HCT116 (cell line): ENCODE data around the gene BTD. TPM values are rescaled to one million over a fixed set of nuclear protein-coding genes. Genes with fewer than 3 reads are reported as not detected.

Experiments
- ATAC-seq: fragments of 200-7000 bp; cut with Tn5 transposase; 2 replicates; pipeline ENCODE4 v1.9.1; 2020; ENCODE audit warnings: mild to moderate bottlenecking, moderate library complexity
- BruUV-seq: library from RNA; stranded (reverse); fragments of 400-500 nt; replicated peaks from 2 replicates; lab custom pipeline; 2021; lab: Mats Ljungman, UMichigan
- CTCF ChIA-PET: fragments of 300-600 bp; sonication (Branson Sonifier 250); formaldehyde crosslinking; loops from one replicate; lab custom pipeline; 2021; ENCODE audit warnings: antibody characterized with exemption; lab: Charles Lee
- POLR2A ChIA-PET: fragments of 300-600, 350-600 bp; sonication (Branson Sonifier 250); formaldehyde crosslinking; loops from one replicate; lab custom pipeline; 2021; ENCODE audit warnings: antibody characterized with exemption; lab: Charles Lee
- RAD21 ChIA-PET, 2 experiments: fragments of 300-600 bp; sonication (Branson Sonifier 250); formaldehyde crosslinking; loops; one replicate each; lab custom pipeline; 2023; ENCODE audit warnings: low total read pairs in 2 of 2; ENCODE audit not compliant: uncharacterized antibody in 2 of 2, unreplicated experiment in 2 of 2, low non-redundant PET in 1 of 2; lab: Charles Lee
- DNase-seq: peaks from one replicate; pipeline ENCODE4 v3.0.0-alpha.2; 2010; ENCODE audit warnings: low read depth, low spot score
- H2AFZ ChIP-seq: fragments of 200-600 bp; shearing (Covaris generic), sonication (generic); 2 replicates; pipeline ENCODE4 v1.6.1; 2017; ENCODE audit warnings: low read depth, mixed run types, mixed read lengths, antibody characterized with exemption, low read length; ENCODE audit not compliant: poor library complexity, severe bottlenecking
- H3K27ac ChIP-seq: 2 replicates; pipeline ENCODE4 v1.5.1; 2012; ENCODE audit warnings: low read depth, low read length
- H3K27me3 ChIP-seq: fragments of 200-600 bp; sonication (generic); 2 replicates; pipeline ENCODE4 v1.6.1; 2016; ENCODE audit warnings: mixed run types, low read length, mixed read lengths; ENCODE audit not compliant: insufficient read depth
- H3K36me3 ChIP-seq, 2 experiments: fragments of 200-500 bp in 1 of 2; fragments of 200-600 bp in 1 of 2; sonication (Bioruptor generic) in 1 of 2; sonication (generic) in 1 of 2; 2 replicates each; pipeline versions ENCODE4 v1.5.1 to v1.6.1; 2014 to 2016; ENCODE audit warnings: low read length in 2 of 2, inconsistent platforms in 1 of 2, mixed read lengths in 1 of 2, mixed run types in 1 of 2; ENCODE audit not compliant: insufficient read depth in 2 of 2, control insufficient read depth in 1 of 2
- H3K4me1 ChIP-seq, 2 experiments: fragments of 200-600 bp in 1 of 2; sonication (generic) in 1 of 2; 2 replicates each; pipeline versions ENCODE4 v1.5.1 to v1.6.1; 2012 to 2017; ENCODE audit warnings: low read length in 2 of 2, inconsistent platforms in 1 of 2, mild to moderate bottlenecking in 1 of 2, mixed read lengths in 1 of 2, mixed run types in 1 of 2, moderate library complexity in 1 of 2; ENCODE audit not compliant: insufficient read depth in 2 of 2, control insufficient read depth in 1 of 2
- H3K4me2 ChIP-seq: fragments of 200-600 bp; sonication (generic); 2 replicates; pipeline ENCODE4 v1.6.1; 2017; ENCODE audit warnings: mixed run types, low read length, mixed read lengths
- H3K4me3 ChIP-seq, 2 experiments: fragments of 200-600 bp in 1 of 2; sonication (generic) in 1 of 2; replicated peaks in 1 of 2; 2 replicates each; pipeline ENCODE4 v1.5.1; 2011 to 2016; ENCODE audit warnings: low read length in 2 of 2, control low read depth in 1 of 2, low read depth in 1 of 2, mild to moderate bottlenecking in 1 of 2, mixed read lengths in 1 of 2, mixed run types in 1 of 2
- H3K79me2 ChIP-seq: fragments of 200-600 bp; sonication (generic); 2 replicates; pipeline ENCODE4 v1.6.1; 2017; ENCODE audit warnings: mild to moderate bottlenecking, mixed run types, low read length, moderate library complexity, mixed read lengths; ENCODE audit not compliant: insufficient read depth
- H3K9ac ChIP-seq: fragments of 200-600 bp; sonication (generic); 2 replicates; pipeline ENCODE4 v1.6.1; 2016; ENCODE audit warnings: low read length, mixed read lengths
- H3K9me2 ChIP-seq: fragments of 200-600 bp; sonication (generic), shearing (Covaris generic); 2 replicates; pipeline ENCODE4 v1.6.1; 2017; ENCODE audit warnings: mixed run types, mild to moderate bottlenecking, moderate library complexity; ENCODE audit not compliant: insufficient read depth
- H3K9me3 ChIP-seq, 2 experiments: fragments of 200-500 bp in 1 of 2; fragments of 200-600 bp in 1 of 2; sonication (Bioruptor generic) in 1 of 2; sonication (generic) in 1 of 2; 2 replicates each; pipeline ENCODE4 v1.6.1; 2014 to 2017; ENCODE audit warnings: low read length in 2 of 2, mixed read lengths in 2 of 2, inconsistent platforms in 1 of 2, low read depth in 1 of 2, mild to moderate bottlenecking in 1 of 2, mixed run types in 1 of 2, moderate library complexity in 1 of 2; ENCODE audit not compliant: control insufficient read depth in 1 of 2, insufficient read depth in 1 of 2
- H4K20me1 ChIP-seq: fragments of 200-600 bp; sonication (generic), shearing (Covaris generic); 2 replicates; pipeline ENCODE4 v1.6.1; 2017; ENCODE audit warnings: mixed run types, mild to moderate bottlenecking, moderate library complexity; ENCODE audit not compliant: insufficient read depth
- EGR1 ChIP-seq: IDR thresholded peaks from 2 replicates; pipeline ENCODE4 v1.6.1; 2012; ENCODE audit warnings: low read depth
- EZH2phosphoT487 ChIP-seq: fragments of 200-600 bp; IDR thresholded peaks from 2 replicates; pipeline ENCODE4 v1.6.1; 2018; ENCODE audit warnings: antibody characterized with exemption, borderline replicate concordance
- FOSL1 ChIP-seq: IDR thresholded peaks from 2 replicates; pipeline ENCODE4 v1.6.1; 2012; ENCODE audit warnings: low read depth
- POLR2AphosphoS5 ChIP-seq: IDR thresholded peaks from 2 replicates; pipeline ENCODE4 v1.6.1; 2011; ENCODE audit warnings: mild to moderate bottlenecking, low read depth, low read length, moderate library complexity
- RAD21 ChIP-seq: IDR thresholded peaks from 2 replicates; pipeline ENCODE4 v1.6.1; 2012; ENCODE audit warnings: low read depth, mild to moderate bottlenecking
- SIN3A ChIP-seq: IDR thresholded peaks from 2 replicates; pipeline ENCODE4 v1.6.1; 2012; ENCODE audit warnings: low read depth
- SRF ChIP-seq: IDR thresholded peaks from 2 replicates; pipeline ENCODE4 v1.6.1; 2012; ENCODE audit warnings: low read depth
- TCF7L2 ChIP-seq: IDR thresholded peaks from 2 replicates; pipeline ENCODE4 v1.7.0; 2011; ENCODE audit warnings: borderline replicate concordance, inconsistent platforms; ENCODE audit not compliant: insufficient read depth, insufficient read length; ENCODE audit errors: extremely low read depth
- YY1 ChIP-seq: IDR thresholded peaks from 2 replicates; pipeline ENCODE4 v1.6.1; 2011; ENCODE audit warnings: low read length, low read depth, moderate library complexity, mild to moderate bottlenecking; ENCODE audit not compliant: insufficient replicate concordance; ENCODE audit errors: extremely low read depth
- intact Hi-C: fragments of 100-400 bp; cut with micrococcal nuclease; formaldehyde crosslinking; loops from 2 replicates; pipeline ENCODE4 v1.10.0; 2022
- total RNA-seq: library from RNA; stranded (reverse); gene quantifications from one replicate; pipeline ENCODE4 v1.2.1, GENCODE V29; 2021; ENCODE audit not compliant: unreplicated experiment
- TF ChIP-seq, protein P1 (sequence below): IDR thresholded peaks from 2 replicates; pipeline ENCODE4 v1.6.1; 2012
- TF ChIP-seq, protein P2 (sequence below): IDR thresholded peaks from 2 replicates; pipeline ENCODE4 v1.6.1; 2012; ENCODE audit warnings: low read depth

Gene BTD
- total RNA-seq, 1 experiment from 2014 or later, result 5.0 TPM

DNA sequence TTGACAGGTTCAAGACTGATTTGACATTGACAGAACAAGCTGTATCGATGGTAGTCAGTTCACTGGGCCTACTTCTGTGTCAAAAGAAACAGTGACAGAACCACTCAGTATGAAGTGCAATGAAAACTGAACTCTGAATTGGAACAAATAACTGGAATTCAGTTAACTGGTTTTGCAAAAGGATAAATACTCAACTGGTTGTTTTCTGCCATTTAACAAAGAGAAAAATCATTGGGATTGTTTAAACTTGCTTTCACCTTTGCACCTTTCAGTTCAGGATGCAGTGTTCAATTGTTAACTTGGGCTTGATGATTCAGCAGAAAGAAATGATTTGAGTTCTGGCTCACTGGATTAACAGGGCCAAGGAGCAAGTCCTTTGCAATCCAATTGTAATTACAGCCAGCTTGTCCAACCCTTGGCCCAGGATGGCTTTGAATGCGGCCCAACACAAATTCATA lies 4.9 kb downstream of the BTD start (continued):
- no peak for TF ChIP-seq RAD21
- TF ChIP-seq EZH2phosphoT487, result no peak
- TF ChIP-seq SIN3A, result no peak
- no peak for TF ChIP-seq POLR2AphosphoS5
- TF ChIP-seq SRF, result no peak
- no peak for TF ChIP-seq EGR1
- TF ChIP-seq TCF7L2, result no peak

DNA sequence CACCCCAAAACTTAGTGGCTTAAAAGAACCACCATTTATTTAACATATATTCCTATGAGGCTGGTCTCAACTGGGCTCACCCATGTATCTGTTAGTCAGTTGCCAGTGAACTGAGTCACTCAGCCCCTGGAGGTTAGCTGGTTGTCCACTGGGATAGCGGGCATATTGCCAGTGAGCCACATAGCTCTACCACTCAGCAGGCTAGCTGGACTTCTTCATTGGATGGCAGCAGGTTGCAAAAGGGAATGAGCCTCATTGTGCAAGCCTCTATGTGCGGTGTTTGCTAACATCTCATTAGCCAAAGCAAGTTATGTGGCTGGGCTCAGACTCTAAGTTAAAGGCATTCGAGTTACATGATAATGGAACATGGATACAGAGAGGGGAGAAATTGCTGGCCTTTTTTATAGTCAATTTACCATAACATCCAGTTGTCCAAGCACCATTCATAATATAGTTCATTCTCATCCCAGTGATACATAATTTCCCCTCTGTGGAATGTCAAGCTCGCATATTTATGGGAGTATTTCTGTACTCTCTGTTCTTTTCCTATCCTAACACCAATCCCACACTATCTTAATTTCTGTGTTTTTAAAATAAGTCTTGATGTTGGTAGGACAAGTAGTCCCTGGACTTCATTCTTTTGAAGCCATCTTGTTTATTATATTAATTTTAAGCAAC lies 8.7 kb downstream of the BTD start:
- no peaks in the 10 kb centered on the region for H3K9me2 ChIP-seq
- no peaks in the 10 kb centered on the region for H3K27me3 ChIP-seq
- TF ChIP-seq, protein P1, sequence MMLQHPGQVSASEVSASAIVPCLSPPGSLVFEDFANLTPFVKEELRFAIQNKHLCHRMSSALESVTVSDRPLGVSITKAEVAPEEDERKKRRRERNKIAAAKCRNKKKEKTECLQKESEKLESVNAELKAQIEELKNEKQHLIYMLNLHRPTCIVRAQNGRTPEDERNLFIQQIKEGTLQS, result no peak
- TF ChIP-seq SRF, result no peak
- TF ChIP-seq, protein P2, sequence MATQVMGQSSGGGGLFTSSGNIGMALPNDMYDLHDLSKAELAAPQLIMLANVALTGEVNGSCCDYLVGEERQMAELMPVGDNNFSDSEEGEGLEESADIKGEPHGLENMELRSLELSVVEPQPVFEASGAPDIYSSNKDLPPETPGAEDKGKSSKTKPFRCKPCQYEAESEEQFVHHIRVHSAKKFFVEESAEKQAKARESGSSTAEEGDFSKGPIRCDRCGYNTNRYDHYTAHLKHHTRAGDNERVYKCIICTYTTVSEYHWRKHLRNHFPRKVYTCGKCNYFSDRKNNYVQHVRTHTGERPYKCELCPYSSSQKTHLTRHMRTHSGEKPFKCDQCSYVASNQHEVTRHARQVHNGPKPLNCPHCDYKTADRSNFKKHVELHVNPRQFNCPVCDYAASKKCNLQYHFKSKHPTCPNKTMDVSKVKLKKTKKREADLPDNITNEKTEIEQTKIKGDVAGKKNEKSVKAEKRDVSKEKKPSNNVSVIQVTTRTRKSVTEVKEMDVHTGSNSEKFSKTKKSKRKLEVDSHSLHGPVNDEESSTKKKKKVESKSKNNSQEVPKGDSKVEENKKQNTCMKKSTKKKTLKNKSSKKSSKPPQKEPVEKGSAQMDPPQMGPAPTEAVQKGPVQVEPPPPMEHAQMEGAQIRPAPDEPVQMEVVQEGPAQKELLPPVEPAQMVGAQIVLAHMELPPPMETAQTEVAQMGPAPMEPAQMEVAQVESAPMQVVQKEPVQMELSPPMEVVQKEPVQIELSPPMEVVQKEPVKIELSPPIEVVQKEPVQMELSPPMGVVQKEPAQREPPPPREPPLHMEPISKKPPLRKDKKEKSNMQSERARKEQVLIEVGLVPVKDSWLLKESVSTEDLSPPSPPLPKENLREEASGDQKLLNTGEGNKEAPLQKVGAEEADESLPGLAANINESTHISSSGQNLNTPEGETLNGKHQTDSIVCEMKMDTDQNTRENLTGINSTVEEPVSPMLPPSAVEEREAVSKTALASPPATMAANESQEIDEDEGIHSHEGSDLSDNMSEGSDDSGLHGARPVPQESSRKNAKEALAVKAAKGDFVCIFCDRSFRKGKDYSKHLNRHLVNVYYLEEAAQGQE, result no peak
- no peak for TF ChIP-seq YY1
- no peak for TF ChIP-seq FOSL1
- TF ChIP-seq, all 23 proteins: peak for 0
- Histone ChIP-seq H4K20me1 (no peaks in the 10 kb centered on the region), H3K9me3 (no peaks in the 10 kb centered on the region), H3K36me3 (no peaks in the 10 kb centered on the region), H3K4me3 (no peak overlapping the region), H3K27ac (no peak overlapping the region), H3K4me2 (no peak overlapping the region), H3K4me1 (peaks cover 0 to 5% of the 10 kb centered on the region in 2 experiments; a peak in 1 of 4 replicates), H2AFZ (no peak overlapping the region), H3K9ac (no peak overlapping the region), H3K79me2 (no peaks in the 10 kb centered on the region)
- intact Hi-C loops, result no loop called here
- no peak for ATAC-seq
- ChIA-PET RAD21 (no interaction called here), POLR2A (interaction anchor here (1.4 kb wide), 1 partner anchor 9 kb away, joined by 3 read pairs; the partner anchor contains the start of genes BTD and HACL1), CTCF (no interaction called here)
- DNase-seq, result peak; percentile 21
- no TSS peak for BruUV-seq
